GM21825 (cell line): ENCODE measurements around the gene CLNK.

ENCODE experiments used
- ATAC-seq: cut with Tn5 transposase; IDR thresholded peaks from one replicate; pipeline ENCODE4 v1.9.1; 2021; ENCODE audit warnings: mild to moderate bottlenecking, moderate library complexity; ENCODE audit not compliant: unreplicated experiment

Gene CLNK

GRCh38 chr4:10684631-10685030 is at the start of gene CLNK:
Gene CLNK (minus strand): TSS chr4:10684768. CDS start chr4:10667869, 16,899 bp downstream.
- peak; percentile 70 for ATAC-seq

DNA sequence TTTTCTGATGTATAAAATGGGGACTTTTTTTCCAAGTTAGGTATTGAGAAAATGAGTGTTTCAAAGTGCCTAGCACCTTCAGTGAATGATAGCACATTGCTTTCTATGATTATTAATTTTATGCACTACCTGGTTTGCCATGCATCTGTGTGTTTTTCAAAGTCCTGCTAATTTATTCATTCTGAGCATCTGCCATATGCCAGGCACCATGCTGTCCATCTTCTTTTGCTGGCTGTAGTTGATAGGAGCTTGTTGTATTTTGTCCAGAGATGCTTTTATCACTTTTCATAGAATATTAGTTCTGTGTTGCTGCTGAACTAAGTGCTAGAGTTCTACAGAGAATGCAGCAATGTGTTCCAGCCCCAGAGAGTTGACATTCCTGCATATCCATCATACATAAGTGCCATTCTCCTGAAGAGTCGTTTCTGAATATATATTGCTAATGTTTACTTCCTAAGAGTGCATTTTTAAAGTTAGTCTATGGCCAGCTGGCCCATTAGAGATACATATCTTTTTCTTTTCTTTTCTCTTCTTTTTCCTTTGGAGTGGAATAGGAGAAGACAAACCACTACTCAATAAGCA is 49.0 kb upstream of the CLNK start:
- ATAC-seq, result no peak

DNA sequence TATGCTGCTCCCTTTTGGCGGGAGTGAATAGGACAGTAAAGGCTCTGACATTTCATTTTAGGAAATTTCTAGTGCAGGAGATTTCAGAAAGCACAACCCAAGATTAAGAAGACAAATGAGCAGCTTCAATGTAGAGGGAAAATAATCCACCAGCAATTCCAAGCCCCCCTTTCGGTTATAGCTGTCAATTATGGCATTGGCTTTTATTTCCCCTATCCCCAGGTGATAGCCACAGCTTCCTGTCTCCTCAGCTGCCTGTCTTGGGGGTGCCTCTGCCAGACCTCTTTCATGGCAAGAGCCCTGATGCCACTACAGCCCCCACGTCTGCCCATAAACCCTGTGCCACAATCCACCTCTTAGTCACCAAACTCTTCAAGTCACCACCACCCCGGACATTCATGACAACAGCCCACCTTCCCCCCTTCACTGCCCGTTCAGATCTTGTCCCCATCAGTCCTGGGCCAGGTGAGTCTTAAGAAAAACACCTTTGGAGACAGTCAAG is 48.4 kb upstream of the CLNK start:
- no peak for ATAC-seq

DNA sequence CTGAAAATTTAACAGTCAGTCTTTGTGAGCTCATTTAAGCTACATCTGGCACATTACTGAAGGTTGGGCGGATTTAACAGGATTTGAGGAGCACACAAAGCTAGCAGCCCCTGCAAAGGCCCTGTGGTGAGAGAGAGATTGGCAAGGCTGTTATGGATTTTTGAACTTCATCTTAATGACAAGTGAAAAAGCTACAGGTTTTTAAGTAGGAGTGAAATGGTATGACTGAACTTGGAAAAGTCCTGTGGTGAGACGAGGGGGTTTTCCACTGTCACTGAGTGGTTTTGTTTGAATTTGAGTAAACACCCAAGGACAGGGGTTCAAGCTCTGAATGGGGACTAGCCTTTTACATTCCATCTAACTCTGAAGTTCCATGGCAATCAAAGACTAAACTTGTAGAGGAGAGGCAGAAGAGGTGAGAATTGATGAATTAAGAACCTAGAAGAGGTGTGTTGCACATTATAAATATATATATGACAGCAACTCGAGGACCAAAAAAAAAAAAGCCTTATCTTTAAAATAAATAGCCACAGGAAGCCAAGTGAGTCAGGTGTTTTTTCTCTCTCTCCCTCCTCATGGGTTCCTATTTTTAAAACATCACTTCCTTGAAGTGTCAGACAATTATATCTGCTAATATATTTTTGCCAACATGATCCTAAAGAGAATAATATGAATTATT is 47.8 kb upstream of the CLNK start:
- no peak for ATAC-seq

- ATAC-seq, result peak; percentile 29
Measured at GRCh38 chr4:10731690-10732089, 47.1 kb upstream of the CLNK start.

DNA sequence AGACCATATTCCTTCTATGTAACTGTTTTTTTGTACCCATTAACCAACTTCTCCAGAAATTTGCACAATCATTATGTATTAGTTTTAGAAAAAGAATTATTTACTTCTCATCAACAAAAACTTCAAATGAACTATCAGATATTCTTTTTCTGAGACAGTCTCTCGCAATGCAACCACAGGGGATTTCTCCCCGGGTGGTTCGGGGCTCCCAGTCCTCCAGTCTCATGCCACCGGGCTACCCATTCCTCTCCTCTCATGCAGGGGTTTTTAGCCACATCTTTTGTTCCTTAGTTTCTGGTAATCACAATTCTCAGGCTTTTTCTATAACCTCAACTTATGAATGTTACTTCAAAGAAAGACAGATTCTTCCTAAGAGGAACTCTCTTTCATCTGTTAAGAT is 46.6 kb upstream of the CLNK start:
- no peak for ATAC-seq

GRCh38 chr4:10730590-10730989 is 46.0 kb upstream of the CLNK start:
- ATAC-seq, result peak; percentile 53

GRCh38 chr4:10730019-10730418 is 45.5 kb upstream of the CLNK start:
- ATAC-seq, result peak; percentile 43

DNA sequence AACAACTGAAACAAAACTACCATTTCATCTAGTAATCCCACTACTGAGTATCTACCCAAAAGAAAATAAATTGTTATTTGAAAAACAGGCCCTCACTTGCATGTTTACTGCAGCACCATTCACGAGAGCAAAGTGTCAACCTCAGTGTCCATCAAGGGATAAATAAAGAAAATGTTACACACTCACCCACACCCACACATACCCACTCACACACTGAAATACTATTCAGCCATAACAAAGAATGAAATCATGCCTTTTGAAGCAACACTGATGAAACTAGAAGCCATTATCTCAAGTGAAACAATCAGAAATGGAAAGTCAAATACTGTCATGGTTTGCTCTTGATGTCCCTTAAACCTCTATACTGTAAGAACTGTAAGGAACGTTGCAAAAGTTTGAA is 44.8 kb upstream of the CLNK start:
- no peak for ATAC-seq

GRCh38 chr4:10728016-10728415 is 43.4 kb upstream of the CLNK start:
- ATAC-seq, result no peak

GRCh38 chr4:10727140-10727880 is 42.7 kb upstream of the CLNK start:
- no peak for ATAC-seq

- ATAC-seq, result peak; percentile 94
Measured at GRCh38 chr4:10722957-10723356, 38.4 kb upstream of the CLNK start.

DNA sequence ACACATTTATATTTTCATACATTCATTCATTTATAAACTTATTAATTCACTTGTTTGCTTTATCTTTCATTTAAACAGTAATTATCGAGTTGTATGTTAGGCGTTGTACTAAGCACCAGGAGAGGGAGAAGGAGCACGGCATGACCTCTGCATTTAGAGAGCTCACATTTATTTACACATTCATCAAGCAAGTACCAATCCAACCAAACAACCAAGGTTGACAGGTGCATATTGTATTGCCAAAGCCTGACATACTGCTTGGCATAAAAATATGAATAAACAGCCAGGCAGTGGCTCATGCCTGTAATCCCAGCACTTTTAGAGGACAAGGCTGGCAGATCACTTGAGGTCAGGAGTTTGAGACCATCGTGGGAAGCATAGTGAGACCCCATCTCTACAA is 37.0 kb upstream of the CLNK start:
- no peak for ATAC-seq

DNA sequence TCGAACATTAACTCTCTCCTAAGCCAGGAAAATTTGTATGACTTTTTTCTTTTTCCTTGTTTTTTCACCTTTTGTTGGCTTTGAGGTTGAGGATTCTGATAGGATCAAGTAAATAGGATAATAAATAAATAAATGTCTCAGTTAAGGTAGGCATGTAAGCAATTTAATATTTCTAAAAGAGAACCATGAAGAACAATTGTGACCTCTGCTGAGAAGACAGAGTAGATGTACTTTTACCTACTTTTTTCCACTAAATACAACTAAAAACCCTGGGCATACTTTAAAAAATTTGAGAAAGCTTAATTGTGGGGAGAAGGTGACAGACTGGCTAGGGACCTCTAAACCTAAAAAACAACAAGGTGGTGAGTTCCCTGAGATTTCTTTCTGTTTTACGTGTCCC is 31.6 kb upstream of the CLNK start:
- ATAC-seq, result no peak

- no peak for ATAC-seq
Measured at GRCh38 chr4:10715696-10716095, 31.1 kb upstream of the CLNK start.

DNA sequence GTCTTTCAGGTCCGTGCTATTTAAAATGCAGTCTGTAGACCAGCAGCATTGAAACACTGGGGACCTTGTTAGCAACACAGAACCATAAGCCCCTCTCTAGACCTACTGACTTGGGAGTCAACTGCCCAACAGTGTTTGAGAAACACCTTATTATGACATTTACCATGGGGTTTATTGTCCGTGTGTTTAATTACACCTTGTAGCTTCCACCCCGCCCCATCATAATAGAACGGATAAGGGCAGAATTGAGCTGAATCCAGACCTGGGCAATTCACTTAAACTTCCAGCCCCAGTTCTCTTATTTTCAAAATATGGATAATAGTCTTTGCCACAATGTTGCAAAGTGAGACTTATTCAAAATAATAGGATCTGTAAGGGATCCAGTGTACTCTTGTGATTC is 30.6 kb upstream of the CLNK start:
- ATAC-seq, result no peak

DNA sequence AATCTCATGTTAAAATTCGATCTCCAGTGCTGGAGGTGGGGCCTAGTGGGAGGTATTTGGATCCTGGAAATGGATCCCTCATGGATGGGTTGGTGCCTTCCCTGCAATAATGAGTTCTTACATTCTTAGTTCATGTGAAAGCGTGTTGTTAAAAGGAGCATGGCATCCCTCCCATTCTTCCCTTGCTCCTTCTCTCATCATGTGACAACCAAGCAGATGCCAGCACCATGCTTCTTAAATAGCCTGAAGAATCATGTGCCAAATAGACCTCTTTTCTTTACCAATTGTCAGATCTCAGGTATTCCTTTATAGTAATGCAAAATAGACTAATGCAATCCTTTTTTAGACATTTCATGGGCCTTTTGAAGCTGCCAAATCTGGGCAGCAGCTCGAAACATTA is 29.0 kb upstream of the CLNK start:
- ATAC-seq, result no peak

DNA sequence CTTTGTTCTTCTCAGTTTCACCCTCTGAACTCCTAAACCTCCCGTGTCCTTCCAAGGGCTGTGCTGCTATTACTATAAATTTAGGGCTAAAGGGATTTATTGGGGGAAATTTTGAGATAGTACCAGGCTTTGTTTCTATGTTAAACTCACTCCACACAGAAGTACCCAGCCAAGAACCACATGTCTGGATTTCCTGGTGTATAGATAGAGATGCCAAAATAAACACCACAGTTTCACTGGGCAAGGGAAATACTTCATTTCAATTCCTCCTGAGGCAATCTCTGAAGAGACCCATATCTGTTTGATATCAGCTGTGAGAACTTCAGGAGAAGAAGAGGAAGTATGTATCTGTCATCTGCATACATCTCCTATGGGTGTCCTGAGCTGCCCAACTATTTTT is 21.7 kb upstream of the CLNK start:
- no peak for ATAC-seq

DNA sequence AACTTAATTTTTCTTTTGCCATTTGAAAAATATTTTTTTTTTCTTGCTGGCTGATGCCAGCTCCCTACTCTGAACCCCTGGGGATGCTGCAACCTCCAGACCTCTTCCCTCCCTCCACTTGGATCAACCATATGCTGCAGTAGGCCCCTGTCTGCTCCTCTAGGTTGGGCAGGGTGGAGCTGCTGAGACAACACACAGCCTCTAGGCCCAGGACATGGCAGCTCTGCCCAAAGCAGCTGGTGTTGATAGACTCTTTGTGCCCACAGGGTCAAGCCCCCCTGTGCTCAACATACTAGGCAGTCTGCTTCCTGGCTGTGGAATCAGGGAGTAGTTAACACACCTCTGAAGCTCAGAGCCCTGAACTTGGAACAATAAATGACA is 19.9 kb upstream of the CLNK start:
- ATAC-seq, result no peak

DNA sequence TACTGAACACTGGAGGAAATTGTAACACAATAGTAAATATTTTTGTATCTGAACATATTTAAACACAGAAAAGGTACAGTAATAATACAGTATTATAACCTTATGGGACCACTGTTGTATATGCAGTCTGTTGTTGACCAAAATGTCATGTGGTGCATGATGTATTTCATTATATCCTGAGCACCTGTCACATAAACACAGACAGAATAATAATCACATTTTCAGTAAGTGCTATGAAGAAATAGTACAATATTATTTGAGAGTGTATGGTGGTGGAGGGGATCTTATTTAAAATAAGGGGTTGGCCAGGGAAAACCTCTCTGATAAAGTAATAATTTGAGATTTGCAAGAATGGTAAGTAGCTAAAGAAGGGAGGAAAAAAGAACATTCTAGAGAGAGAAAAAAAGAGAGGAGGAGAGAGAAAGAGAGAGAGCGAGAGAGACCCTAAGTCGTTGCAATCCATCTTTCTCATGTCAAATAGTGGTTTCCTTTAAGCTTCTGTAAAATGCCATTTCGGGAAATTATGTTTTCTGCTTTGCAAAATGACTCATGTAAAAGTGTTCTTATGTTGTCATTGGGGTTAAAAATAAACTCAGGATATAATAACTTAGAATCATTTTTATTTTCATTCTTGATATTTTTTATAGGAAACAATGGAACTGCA is 19.3 kb upstream of the CLNK start:
- no peak for ATAC-seq

DNA sequence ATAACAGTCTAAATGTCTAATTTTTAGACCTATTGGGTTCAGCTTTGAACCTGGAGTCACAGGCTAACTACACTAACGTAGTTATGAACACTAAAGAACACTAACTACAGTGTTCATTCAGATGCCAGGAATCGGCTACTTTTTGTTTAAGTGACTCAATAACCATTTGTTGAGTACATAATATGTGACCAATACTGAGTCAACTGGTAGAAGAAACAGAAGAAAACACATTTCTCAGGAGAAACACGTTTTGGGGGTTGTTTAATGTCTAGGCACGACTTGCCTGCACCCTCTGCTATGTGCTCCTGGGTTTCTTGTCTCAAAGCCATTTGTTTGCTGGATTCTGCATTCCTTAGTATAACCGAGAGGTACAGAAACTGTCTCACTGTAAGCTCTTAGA is 18.6 kb upstream of the CLNK start:
- no peak for ATAC-seq
